OCI-LY3 (cell line): ENCODE measurements around the gene TET2.

Source experiments
- EZH2phosphoT487 ChIP-seq: fragments of 200-600 bp; shearing (Covaris generic); IDR thresholded peaks from 2 replicates; pipeline ENCODE4 v1.6.1; 2018; ENCODE audit warnings: antibody characterized with exemption, mixed run types, low read depth
- TF ChIP-seq, protein P1 (sequence below): fragments of 200-600, 300-600 bp; sonication (generic); IDR thresholded peaks from 2 replicates; pipeline ENCODE4 v1.5.1; 2014; ENCODE audit warnings: antibody characterized with exemption, low read length, low read depth

DNA sequence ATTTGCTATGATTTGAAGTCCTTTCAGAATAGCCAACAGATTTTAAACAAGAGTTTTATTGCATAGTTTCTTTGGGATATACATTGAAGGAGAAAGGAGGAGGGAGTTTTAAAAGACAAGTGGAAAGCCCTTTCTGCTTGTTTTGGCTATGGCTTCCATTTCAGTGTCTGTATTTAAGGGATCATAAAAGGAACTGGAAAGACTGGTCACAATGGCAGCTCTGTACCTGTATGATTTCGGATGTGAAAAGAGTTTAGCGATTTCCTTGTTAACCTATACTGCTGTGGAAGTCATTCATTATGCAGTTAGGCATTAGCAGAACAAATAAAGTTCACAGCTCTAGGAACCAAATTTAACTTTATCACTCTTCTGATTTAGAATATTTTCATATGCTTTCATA, 60.7 kb downstream of the TET2 start:
- TF ChIP-seq, protein P1, sequence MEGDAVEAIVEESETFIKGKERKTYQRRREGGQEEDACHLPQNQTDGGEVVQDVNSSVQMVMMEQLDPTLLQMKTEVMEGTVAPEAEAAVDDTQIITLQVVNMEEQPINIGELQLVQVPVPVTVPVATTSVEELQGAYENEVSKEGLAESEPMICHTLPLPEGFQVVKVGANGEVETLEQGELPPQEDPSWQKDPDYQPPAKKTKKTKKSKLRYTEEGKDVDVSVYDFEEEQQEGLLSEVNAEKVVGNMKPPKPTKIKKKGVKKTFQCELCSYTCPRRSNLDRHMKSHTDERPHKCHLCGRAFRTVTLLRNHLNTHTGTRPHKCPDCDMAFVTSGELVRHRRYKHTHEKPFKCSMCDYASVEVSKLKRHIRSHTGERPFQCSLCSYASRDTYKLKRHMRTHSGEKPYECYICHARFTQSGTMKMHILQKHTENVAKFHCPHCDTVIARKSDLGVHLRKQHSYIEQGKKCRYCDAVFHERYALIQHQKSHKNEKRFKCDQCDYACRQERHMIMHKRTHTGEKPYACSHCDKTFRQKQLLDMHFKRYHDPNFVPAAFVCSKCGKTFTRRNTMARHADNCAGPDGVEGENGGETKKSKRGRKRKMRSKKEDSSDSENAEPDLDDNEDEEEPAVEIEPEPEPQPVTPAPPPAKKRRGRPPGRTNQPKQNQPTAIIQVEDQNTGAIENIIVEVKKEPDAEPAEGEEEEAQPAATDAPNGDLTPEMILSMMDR, result no peak
- no peak for TF ChIP-seq EZH2phosphoT487
